GM19324 (cell line): ENCODE measurements around the gene SYT11.
A peak's percentile ranks its signal among the peaks of the same experiment; 100 is the strongest.
"Not testable (repeated sequence)": the region's sequence is repeated elsewhere in the genome, so short reads cannot be mapped to it uniquely, and the experiment has no call there.

Experiments
- ATAC-seq: cut with Tn5 transposase; IDR thresholded peaks from one replicate; pipeline ENCODE4 v1.9.1; 2021; ENCODE audit warnings: mild to moderate bottlenecking, moderate library complexity; ENCODE audit not compliant: unreplicated experiment, low FRiP score

SYT11 gene, protein sequence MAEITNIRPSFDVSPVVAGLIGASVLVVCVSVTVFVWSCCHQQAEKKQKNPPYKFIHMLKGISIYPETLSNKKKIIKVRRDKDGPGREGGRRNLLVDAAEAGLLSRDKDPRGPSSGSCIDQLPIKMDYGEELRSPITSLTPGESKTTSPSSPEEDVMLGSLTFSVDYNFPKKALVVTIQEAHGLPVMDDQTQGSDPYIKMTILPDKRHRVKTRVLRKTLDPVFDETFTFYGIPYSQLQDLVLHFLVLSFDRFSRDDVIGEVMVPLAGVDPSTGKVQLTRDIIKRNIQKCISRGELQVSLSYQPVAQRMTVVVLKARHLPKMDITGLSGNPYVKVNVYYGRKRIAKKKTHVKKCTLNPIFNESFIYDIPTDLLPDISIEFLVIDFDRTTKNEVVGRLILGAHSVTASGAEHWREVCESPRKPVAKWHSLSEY

DNA sequence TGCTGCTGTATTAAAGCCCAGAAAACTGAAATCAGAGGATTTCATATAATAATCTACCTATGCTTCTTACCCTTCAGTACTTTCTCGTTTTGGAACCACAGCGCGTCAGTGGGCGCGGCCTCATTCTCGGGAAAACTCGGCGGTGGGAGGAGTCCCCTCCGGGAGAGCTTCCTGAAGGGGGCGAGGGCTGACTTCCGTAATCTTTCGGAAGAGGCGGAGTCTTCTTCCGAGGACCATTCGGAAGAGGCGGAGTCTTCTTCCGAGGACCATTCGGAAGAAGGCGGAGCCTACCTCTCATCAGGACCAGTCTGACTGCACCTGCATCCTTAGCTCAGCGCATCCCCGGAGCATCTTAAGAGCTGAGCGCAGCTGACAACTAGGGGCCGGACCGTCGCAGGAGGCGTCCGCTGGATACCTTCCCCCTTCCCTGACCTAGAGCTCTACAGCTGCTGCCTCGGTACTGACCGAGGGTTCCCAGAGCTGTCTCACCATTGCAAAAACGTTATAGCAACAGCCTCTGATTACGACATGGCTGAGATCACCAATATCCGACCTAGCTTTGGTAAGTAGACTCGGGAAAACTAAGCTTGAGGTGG is at the start of gene SYT11:
Gene SYT11, plus strand, starts transcription at position 334 of the 596 bp plus-strand sequence. Its CDS starts 195 bp downstream, at position 529.
- peak; percentile 67 for ATAC-seq

DNA sequence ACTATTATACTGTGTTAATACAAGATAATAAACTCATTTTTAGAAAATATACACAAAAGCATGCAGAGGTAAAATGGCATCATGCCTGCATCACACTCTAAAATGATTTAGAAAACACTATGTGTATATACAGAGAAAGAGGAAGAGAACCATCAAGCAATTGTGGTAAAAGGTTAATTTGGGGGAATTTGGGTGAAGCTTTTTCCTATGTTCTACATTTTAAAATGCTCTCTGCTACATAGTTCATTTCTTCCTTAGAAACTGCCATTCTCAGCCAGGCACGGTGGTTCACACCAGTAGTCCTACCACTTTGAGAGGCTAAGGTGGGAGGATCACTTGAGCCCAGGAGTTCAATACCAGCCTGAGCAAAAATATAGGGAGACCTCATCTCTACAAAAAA is 46.5 kb upstream of the SYT11 start:
- no peak for ATAC-seq

DNA sequence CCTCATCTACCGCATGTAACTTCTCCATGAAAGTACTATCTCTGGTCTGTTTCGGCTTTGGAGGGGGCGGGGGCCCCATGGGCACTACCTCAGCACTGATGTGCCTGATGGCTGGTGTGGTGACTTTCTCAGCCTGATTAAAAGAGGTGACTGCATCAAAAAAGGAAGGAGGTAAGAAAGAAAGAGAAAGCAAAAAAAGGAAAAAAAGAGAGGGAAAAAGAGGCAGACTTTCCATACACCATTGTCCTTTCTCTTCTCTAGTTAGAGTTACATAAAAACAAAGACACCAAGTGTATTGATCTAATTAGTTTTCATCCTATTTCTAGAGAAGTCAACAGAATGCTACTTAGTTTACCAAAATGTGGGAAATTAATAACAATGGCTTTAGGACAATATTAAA is 45.7 kb upstream of the SYT11 start:
- no peak for ATAC-seq

DNA sequence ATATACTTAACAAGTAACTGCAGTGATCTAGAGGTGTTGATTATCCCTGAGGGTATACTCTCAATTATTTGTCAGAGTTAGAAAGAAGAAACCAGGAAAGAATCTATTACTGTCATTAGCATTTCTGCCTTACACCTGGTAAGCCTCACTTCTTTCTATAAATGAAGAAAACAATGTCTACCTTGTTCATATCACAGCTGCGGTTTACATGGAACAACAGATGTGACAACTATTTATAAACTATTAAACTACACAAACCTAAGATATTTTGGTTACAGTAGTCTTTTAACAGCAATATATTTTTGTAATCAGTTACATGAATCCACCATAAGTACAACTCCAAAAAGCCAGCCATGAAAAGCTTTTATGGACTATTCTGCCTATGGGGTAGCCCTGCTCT is 43.0 kb upstream of the SYT11 start:
- ATAC-seq = no peak

DNA sequence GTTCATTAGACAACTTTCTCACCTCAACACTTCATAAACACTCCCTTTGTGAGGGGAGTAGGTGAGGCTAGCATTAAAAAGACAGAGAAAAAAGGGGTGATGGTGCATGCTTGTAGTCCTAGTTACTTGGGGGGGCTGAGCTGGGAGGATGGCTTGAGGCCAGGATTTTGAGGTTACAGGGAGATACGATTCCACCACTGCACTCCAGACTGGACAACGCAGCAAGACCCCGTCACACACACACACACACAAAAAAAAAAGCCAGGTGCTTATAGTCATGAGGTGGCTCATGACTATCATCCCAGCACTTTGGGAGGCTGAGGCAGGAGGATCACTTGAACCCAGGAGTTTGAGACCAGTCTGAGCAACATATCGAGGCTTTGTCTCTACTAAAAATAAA is 31.9 kb upstream of the SYT11 start:
- no peak for ATAC-seq

DNA sequence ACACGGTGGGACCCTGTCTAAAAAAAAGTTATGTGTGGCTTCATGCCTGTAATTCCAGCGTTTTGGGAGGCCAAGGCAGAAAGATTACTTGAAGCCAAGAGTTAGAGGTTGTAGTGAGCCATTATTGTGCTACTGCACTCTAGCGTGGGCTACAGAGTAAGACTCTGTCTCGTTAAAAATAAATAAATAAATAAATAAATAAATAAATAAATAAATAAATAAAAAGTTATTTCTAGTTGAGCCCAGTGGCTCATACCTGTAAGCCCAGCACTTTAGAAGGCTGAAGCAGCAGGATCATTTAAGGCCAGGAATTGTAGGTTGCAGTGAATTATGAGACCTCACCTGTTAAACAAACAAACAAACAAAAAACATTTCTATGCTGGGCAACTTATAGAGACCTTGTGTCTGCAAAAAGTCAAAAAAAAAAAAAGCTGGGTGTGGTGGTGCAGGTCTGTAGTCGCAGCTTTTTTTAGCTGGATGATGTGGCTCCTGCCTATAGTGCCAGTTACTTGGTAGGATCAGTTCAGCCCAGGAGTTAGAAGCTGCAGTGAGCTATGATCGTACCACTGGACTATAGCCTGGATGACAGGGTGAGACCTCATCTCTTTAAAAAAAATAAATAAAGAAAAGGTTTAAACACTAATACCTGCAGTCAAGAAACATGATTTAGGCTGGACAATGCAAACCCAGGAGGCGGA is 27.9 kb upstream of the SYT11 start:
- no peak for ATAC-seq

DNA sequence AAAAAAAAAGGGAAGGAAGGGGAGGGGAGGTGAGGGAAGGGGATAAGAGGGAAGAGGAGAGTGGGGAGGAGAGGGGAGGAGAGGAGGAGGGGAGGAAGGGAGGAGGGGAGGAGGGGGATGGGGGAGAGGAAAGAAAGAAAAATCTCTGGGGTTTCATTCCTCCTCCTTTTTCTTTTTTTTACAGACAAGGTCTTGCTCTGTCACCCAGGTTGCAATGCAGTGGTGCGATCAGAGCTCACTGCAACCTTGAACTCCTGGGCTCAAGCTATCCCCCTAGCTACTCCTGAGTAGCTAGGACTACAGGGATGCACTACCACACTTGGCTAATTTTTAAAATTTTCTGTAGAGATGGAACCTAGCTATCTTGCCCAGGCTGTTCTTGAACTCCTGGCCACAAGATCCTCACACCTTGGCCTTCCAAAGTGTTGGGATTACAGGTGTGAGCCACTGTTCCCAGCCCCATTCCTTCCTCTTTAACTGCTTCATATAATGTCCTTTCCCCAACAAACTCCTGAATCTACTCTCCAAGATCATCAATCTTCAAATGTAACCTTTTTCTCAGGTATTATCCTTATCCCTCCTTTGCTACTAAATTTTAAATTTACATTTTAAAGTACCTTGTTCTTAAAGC is 25.6 kb upstream of the SYT11 start:
- ATAC-seq = no peak

DNA sequence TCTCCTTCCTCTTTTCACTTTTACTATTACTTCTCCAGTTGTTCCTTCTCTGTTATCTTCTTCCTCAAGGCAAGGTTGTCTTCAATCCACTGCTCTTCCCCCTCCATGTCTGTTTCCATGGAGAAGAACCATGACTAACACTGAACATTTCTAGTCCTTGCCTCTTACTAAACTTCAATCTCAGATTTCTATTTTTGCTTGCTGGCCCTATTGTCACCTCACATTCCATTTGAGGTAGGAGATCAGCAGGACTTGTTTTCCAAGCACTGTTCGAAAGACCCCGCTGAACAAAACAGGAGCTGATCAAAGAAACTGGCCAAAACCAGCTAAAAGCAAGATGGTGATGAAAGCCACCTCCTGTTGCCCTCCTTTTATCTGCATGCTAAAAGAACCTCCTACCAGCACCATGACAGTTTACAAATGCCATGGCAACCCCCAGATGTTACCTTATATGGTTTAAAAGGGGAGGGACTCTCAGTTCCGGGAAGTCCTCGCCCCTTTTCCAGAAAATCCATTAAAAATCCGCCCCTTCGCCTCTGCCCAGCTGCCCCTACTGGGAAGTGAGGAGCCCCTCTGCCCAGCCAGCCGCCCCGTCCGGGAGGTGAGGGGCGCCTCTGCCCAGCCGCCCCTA is 25.0 kb upstream of the SYT11 start:
- ATAC-seq = no peak

DNA sequence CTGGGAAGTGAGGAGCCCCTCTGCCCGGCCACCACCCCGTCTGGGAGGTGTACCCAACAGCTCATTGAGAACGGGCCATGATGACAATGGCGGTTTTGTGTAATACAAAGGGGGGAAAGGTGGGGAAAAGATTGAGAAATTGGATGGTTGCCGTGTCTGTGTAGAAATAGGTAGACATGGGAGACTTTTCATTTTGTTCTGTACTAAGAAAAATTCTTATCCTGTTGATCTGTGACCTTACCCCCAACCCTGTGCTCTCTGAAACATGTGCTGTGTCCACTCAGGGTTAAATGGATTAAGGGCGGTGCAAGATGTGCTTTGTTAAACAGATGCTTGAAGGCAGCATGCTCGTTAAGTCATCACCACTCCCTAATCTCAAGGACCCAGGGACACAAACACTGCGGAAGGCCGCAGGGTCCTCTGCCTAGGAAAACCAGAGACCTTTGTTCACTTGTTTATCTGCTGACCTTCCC is 24.4 kb upstream of the SYT11 start:
- not testable (repeated sequence) for ATAC-seq

DNA sequence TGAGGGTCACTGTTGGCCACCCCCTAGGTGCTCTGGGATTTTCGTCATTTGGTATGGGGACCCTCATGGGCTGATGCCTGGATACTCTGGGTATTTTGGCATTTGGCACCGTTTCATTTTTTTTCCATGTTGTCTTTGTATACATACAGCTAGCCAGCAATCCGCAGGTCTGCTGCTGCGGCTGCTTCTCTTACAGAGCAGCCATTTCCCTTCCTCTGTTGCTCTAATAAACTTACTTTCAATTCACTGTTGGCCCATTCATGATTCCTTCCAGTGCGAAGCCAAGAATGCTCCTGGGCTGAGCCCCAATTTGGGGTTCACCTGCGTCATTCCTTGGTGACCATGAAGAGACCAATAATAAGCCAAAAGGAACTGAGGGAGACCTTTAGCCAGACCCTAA is 23.8 kb upstream of the SYT11 start:
- ATAC-seq = no peak

DNA sequence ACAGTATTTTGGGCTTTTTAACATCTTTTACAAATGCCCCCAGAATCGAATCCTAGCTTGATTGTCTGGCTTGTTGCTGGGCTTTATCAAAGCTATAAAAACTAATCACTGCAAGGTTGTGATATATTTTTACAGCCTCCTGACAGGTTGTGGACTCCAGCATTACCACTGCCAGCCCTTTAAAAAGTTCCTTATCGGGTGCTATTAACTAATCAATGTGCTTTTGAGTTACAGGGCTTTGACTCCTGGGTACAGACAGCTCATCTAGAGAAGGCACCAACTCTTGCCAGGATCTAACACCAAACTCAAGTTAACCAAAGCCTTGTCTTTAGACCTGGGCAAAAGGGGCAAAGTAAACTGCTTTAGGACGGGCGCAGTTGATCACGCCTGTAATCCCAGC is 19.0 kb upstream of the SYT11 start:
- no peak for ATAC-seq

DNA sequence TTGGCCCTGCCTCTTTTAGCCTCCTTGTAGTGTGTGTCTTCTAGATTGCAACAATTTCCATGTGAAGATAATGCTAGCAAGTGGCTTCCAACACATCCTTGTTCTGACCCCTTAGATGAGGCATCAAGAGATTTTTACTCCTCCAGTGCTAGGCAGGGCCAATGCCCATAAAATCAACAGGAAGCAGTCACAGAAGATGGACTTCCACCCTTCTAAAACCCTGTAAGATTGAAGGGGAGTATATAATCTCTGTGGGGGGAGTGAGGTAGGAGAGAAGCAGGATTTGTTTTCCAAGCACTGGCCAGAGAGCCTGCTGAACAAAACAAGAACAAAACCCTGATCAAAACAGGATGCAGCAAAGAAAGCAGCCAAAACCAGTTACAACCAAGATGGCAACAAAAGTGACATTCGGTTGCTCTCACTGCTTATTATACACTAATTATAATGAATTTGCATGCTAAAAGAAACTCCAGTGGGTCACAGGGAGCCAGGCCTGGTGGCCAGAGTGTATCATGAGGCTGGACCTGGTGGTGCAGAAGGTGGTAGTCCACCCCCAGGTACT is 14.4 kb upstream of the SYT11 start:
- ATAC-seq = no peak

DNA sequence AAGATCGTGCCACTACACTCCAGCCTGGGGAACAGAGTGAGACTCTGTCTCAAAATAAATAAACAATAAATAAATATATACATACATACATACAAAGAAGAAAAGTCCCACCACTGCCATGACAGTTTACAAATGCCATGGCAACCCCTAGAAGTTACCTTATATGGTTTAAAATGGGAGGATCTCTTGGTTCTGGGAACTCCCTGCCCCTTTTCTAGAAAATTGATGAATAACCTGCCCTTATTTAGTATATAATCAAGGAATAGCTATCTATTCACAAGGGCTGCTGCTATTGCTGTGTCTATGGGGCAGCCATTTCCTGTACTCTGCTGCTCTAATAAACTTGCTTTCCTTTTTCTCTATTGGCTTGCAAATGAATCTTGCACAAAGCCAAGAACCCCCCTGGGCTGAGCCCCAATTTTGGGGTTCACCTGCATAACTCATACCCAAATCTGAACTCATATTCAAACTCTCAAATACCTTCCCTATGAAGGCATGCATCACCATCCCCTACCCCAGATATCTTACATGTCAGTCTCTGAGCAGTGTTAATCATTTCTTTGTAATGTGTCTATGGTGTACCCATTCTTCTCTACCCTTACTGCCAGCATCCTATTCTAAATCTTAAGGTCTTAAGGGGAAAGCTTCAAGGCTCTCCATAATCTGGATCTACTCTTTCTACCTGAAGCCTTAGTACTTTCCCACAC is 11.4 kb upstream of the SYT11 start:
- ATAC-seq = no peak

DNA sequence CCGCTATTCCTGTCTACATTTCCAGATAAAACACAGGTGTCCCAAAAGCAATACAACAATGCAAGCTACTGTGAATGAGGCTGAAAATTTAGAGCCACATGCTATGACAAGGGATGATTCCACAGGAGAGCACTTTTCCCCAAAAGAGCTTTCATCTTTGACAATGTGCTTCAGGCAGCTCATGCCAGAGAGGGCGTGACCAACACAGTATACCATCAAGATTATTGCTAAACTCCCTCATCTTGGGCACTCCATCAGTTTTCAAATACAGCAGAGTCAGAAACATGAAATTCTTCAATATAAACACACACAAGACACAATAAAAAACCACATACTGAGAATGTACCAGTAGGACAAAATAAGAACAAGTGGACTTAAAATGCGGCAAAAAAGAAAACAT is 9.0 kb upstream of the SYT11 start:
- no peak for ATAC-seq

DNA sequence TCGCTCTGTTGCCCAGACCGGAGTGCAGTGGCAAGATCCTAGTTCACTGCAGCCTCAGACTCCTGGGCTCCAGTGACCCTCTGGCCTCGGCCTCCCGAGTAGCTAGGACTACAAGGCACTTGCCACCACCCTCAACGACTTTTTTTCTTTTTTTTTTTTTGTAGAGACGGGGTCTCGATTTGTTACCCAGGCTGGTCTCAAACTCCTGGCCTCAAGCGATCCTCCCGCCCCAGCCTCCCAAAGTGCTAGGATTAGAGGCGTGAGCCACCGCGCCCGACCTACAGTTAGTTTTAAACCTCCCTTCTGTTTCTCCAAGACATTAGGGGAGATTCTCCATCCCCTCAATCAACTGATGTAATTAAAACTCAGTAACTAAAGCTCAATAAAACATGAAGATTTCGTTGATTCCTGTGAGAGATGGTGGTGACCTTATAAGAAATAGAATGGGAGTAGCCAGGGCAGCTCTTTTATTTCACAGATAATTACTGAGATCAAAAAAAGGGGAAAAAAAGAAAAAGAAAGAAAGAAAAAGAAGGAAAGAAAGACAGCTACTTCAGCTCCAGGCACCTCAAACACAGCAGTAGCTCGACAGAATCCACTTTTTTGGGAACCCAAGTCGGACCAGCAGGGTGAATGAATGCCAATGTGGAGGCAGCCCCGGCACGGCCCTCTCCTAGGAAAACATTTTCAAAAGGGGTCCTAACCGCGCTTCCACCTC is 3.0 kb upstream of the SYT11 start:
- ATAC-seq = no peak

DNA sequence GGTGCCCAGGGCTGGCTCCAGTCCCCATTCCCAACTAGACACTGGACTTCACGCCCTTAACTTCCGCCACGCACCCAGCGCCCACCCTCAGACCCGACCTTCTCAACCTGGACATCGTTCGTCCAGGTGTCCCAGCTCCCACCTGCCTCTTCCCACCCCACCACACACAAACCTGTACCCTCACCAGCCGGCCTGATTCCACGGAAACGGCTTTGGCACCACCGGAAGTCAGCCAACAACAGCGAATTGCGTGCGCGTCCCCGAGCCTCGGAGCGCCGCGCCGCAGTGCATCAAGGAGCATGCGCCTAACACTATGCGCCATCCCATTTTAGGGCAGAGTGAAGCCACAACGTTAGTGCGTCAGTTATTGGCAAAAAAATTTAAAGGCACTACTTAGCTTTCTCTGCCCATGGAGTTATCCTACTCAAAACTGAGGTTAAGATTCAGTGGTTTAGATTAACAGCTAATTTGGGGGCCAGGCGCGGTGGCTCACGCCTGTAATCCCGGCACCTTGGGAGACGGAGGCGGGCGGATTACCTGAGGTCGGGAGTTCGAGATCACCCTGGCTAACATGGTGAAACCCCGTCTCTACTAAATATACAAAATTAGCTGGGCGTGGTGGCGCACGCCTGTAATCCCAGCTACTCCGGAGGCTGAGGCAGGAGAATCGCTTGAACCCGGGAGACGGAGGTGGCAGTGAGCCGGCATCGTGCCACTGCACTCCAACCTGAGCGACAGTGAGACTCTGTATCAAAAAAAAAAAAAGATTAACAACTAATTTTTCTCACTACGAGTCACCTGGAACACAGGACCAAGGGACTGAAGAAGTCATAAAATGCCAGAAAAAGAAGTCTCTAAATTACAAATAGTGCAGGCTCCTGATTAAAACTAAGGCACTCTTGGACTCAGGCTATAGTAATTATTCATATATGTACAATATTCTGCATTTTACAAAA is 2.1 kb upstream of the SYT11 start, which contains the start of gene GON4L:
Gene GON4L, minus strand, starts transcription at position 240 of the 956 bp plus-strand sequence. CDS start 3,434 bp downstream, outside the sequence.
- peak; percentile 53 for ATAC-seq

DNA sequence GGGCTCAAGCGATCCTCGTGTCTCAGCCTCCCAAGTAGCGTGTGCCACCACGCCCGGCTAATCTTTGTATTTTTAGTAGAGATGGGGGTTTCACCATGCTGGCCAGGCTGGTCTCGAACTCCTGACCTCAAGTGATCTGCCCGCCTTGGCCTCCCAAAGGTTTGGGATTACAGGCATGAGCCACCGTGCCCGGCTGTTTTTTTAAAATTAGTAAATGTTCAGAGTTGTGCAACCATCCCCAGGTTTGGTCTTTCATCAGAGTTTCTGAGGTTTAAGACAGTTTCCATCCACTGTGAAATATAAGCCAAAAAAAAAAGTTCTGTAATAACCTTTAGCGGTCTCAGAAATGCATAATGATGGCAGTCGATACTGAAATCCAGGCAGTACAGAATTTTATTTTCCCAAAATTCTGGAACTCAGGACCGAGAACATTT is 550 bp upstream of the SYT11 start:
- ATAC-seq = peak; percentile 9
